Breast epithelium (tissue), 4 donors: ENCODE data around the gene CYP2C18. TPM values are rescaled to one million over a fixed set of nuclear protein-coding genes. Genes with fewer than 3 reads are reported as not detected.
"Not testable (repeated sequence)": the region's sequence is repeated elsewhere in the genome, so short reads cannot be mapped to it uniquely, and the experiment has no call there.

ENCODE experiments used
- DNase-seq, 2 donors: peaks; one replicate each; pipeline ENCODE4 v3.0.0-alpha.2; 2019; ENCODE audit warnings: low spot score in 2 of 2
- H3K27ac ChIP-seq, 2 donors: fragments of 200-600 bp; sonication (generic) in 1 of 2; one replicate each; pipeline ENCODE4 v1.5.1; 2016 to 2019; ENCODE audit warnings: mild to moderate bottlenecking in 1 of 2
- H3K27me3 ChIP-seq, 2 donors: fragments of 200-600 bp; sonication (generic) in 1 of 2; one replicate each; pipeline versions ENCODE4 v1.5.1 to v1.6.0; 2017 to 2019; ENCODE audit warnings: control low read depth in 1 of 2, mild to moderate bottlenecking in 1 of 2
- H3K36me3 ChIP-seq: fragments of 200-600 bp; one replicate; pipeline ENCODE4 v1.5.1; 2019
- H3K4me1 ChIP-seq, 2 donors: fragments of 200-600 bp; sonication (generic); one replicate each; pipeline ENCODE4 v1.5.1; 2016 to 2019; ENCODE audit warnings: control low read depth in 1 of 2
- H3K4me3 ChIP-seq, 3 donors: fragments of 200-600 bp; sonication (generic); 1 replicate in 2 of 3; 2 replicates in 1 of 3; pipeline ENCODE4 v1.5.1; 2016 to 2019; ENCODE audit warnings: mild to moderate bottlenecking in 3 of 3, moderate library complexity in 2 of 3
- H3K9me3 ChIP-seq, 2 donors: fragments of 200-600 bp; sonication (generic) in 1 of 2; one replicate each; pipeline ENCODE4 v1.5.1; 2016 to 2019; ENCODE audit warnings: control low read depth in 1 of 2
- POLR2A ChIP-seq: fragments of 450-650 bp; IDR thresholded peaks from one replicate; pipeline ENCODE4 v1.6.1; 2016; ENCODE audit warnings: antibody characterized with exemption, mild to moderate bottlenecking, moderate library complexity
- POLR2AphosphoS5 ChIP-seq, 3 donors: sonication (generic); formaldehyde crosslinking; IDR thresholded peaks; one replicate each; pipeline ENCODE4 v1.6.1; 2017; ENCODE audit warnings: antibody characterized with exemption in 3 of 3
- intact Hi-C: fragments of 100-400 bp; cut with DNase I; formaldehyde crosslinking; loops from one replicate; pipeline ENCODE4 v1.15.1; 2023; ENCODE audit warnings: low total_unique reads
- total RNA-seq, 3 donors: library from RNA; depleted of rRNA; stranded (reverse); fragments of >200 nt; gene quantifications; one replicate each; pipeline ENCODE4 v1.1.0, GENCODE V29; 2016
- TF ChIP-seq, protein P1 (sequence below), 3 donors: fragments of 450-650 bp; IDR thresholded peaks; one replicate each; pipeline ENCODE4 v1.5.1; 2016 to 2017; ENCODE audit warnings: antibody characterized with exemption in 3 of 3, mild to moderate bottlenecking in 3 of 3, moderate library complexity in 3 of 3

CYP2C18 gene
- total RNA-seq, result not detected

DNA sequence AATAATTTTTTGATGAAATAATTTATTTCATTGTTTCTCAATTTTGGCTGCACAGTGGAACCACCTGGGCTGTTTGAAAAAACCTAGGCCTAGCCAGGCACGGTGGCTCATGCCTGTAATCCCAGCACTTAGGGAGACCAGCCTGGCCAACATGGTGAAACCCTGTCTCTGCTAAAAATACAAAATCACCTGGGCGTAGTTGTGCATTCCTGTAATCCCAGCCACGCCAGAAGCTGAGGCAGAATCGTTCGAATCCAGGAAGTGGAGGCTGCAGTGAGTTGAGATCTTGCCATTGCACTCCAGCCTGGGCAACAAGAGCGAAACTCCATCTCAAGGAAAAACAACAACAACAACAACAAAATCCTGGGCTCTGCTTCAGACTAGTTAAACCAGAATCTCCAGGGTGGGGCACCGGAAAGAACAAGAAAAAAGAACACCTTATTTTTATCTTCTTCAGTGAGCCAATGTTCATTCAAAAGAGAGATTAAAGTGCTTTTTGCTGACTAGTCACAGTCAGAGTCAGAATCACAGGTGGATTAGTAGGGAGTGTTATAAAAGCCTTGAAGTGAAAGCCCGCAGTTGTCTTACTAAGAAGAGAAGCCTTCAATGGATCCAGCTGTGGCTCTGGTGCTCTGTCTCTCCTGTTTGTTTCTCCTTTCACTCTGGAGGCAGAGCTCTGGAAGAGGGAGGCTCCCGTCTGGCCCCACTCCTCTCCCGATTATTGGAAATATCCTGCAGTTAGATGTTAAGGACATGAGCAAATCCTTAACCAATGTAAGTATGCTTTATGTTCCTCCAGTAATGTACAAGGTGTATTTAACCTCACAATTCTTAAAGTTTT is at the start of gene CYP2C18:
Gene CYP2C18 (plus strand): TSS at position 516 of the 841 bp plus-strand sequence. CDS start 91 bp downstream, at position 607.
- no peak within 1 kb of the TSS for H3K4me3 ChIP-seq
- DNase-seq, result no peak
- intact Hi-C loops, result no loop called here
- TF ChIP-seq POLR2A (no peak), POLR2AphosphoS5 (IDR thresholded peaks at IDR 0.05) (no peak)
- TF ChIP-seq, protein P1, sequence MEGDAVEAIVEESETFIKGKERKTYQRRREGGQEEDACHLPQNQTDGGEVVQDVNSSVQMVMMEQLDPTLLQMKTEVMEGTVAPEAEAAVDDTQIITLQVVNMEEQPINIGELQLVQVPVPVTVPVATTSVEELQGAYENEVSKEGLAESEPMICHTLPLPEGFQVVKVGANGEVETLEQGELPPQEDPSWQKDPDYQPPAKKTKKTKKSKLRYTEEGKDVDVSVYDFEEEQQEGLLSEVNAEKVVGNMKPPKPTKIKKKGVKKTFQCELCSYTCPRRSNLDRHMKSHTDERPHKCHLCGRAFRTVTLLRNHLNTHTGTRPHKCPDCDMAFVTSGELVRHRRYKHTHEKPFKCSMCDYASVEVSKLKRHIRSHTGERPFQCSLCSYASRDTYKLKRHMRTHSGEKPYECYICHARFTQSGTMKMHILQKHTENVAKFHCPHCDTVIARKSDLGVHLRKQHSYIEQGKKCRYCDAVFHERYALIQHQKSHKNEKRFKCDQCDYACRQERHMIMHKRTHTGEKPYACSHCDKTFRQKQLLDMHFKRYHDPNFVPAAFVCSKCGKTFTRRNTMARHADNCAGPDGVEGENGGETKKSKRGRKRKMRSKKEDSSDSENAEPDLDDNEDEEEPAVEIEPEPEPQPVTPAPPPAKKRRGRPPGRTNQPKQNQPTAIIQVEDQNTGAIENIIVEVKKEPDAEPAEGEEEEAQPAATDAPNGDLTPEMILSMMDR (IDR thresholded peaks at IDR 0.05), result no peak
- no peaks in the 10 kb centered on the region for H3K4me1 ChIP-seq
- H3K36me3 ChIP-seq, result no peaks in the 10 kb centered on the region
- H3K27ac ChIP-seq, result no peak within 1 kb of the TSS
- H3K27me3 ChIP-seq, result no peaks in the 10 kb centered on the region
- H3K9me3 ChIP-seq, result peaks cover 3 to 7% of the 10 kb centered on the region in 2 donors

DNA sequence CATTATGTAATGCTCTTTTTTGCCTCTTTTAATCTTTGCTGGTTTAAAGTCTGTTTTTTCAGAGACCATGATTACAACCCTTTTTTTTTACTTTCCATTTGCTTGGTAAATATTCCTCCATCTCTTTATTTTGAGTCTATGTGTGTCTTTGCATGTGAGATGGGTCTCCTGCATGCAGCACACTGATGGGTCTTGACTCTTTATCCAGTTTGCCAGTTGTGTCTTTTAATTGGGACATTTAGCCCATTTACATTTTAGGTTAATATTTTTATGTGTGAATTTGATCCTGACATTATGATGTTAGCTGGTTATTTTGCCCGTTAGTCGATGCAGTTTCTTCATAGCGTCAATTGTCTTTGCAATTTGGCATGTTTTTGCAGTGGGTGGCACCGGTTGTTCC is 45.4 kb upstream of the CYP2C18 start:
- intact Hi-C loops, H3K4me1 ChIP-seq, H3K27ac ChIP-seq, H3K27me3 ChIP-seq, DNase-seq, H3K36me3 ChIP-seq, H3K4me3 ChIP-seq: not testable (repeated sequence)
- H3K9me3 ChIP-seq, result peaks cover 0 to 19% of the 10 kb centered on the region in 2 donors

DNA sequence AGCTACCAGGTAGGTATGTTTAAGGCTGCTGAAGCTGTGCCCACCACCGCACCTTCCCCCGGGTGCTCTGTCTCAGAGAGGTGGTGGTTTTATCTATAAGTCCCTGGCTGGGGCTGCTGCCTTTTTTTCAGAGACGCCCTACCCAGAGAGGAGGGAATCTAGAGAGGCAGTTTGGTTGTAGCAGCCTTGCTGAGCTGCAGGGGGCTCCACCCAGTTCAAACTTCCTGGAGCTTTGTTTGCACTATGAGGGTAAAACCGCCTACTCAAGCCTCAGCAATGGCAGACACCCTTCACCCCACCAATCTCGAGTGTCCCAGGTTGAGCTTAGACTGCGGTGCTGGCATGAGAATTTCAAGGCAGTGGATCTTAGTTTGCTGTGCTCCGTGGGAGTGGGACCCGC is 43.6 kb upstream of the CYP2C18 start:
- Histone ChIP-seq H3K9me3 (peaks cover 0 to 14% of the 10 kb centered on the region in 2 donors), H3K36me3 (no peaks in the 10 kb centered on the region), H3K4me3 (no peak overlapping the region), H3K27ac (no peak overlapping the region), H3K4me1 (no peaks in the 10 kb centered on the region), H3K27me3 (no peaks in the 10 kb centered on the region)
- no peak for TF ChIP-seq POLR2AphosphoS5 (IDR thresholded peaks at IDR 0.05)
- no peak for TF ChIP-seq POLR2A
- TF ChIP-seq, protein P1 (IDR thresholded peaks at IDR 0.05), result no peak
- intact Hi-C loops, result no loop called here
- no peak for DNase-seq

DNA sequence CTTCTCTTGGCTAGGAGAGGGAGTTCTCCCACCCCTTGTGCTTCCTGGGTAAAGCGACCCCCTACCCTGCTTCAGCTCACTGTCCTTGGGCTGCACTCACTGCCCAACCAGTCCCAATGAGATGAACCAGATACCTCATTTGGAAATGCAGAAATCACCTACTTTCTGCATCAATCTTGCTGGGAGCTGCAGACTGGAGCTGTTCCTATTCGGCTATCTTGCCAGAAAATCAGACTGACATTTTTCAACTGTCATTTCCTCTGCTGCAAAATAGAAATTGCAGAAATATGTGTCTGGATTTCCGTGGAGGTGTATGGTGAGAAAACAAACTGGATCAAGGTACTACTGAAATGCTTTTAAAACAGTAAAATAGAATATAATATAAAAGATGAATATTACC is 43.0 kb upstream of the CYP2C18 start:
- peaks cover 0 to 14% of the 10 kb centered on the region in 2 donors for H3K9me3 ChIP-seq
- H3K27me3 ChIP-seq, result no peaks in the 10 kb centered on the region
- intact Hi-C loops, result no loop called here
- H3K4me3 ChIP-seq, result no peak overlapping the region
- H3K4me1 ChIP-seq, result no peaks in the 10 kb centered on the region
- DNase-seq, result no peak
- H3K27ac ChIP-seq, result no peak overlapping the region
- H3K36me3 ChIP-seq, result no peaks in the 10 kb centered on the region
- TF ChIP-seq, protein P1 (IDR thresholded peaks at IDR 0.05), result no peak
- TF ChIP-seq POLR2AphosphoS5 (IDR thresholded peaks at IDR 0.05) (no peak), POLR2A (no peak)

DNA sequence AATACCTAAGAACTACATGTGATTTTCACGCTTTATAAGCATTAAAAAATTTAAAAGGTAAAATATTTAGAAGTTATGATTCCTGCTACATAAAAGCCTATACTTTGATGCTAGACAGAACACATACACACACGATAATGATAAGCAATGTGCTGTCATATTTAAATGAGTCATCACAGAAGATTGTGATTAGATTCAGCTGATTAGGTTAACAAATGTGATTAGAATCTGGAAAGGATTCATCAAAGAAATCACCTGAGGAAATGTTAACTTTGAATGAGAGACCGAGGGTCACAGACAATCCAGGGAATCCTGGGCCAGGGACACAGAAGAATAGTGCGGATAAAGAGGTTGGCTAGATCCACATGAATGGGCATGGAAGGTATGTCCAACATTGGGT is 42.0 kb upstream of the CYP2C18 start:
- Histone ChIP-seq H3K27ac (no peak overlapping the region), H3K4me1 (no peaks in the 10 kb centered on the region), H3K36me3 (no peaks in the 10 kb centered on the region), H3K9me3 (peaks cover 0 to 14% of the 10 kb centered on the region in 2 donors), H3K4me3 (no peak overlapping the region), H3K27me3 (no peaks in the 10 kb centered on the region)
- no peak for TF ChIP-seq POLR2AphosphoS5 (IDR thresholded peaks at IDR 0.05)
- TF ChIP-seq, protein P1 (IDR thresholded peaks at IDR 0.05), result no peak
- TF ChIP-seq POLR2A, result no peak
- DNase-seq, result no peak
- intact Hi-C loops, result no loop called here
